Measurements from ENCODE around the gene TPRN.

TPRN gene

DNA sequence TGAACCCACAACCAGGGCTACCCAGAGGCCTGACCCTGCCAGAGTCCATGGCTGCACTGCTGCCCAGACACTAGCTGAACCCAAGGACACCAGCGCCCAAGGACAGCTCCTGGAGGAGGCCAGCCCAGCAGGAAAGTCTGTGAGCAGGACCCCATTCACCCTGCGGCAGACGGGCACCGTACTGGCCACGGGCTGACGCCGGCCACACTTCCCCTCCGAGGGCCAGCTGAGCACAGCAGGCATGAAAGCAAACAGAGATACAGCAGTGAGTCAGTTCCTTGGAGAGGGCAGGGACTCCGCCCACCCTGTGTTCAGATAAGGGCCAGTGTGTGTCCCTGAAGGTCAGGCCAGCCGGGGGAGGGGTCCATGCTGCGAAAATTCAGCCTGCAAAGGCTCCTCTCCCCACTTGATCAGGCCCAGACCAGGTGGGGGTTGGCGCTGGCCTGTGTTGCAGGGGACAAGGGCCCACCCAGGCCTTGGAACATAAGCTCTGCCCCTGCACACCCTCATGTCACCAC lies 18.3 kb upstream of the TPRN start:
- no peak overlapping the region for H3K9ac ChIP-seq (ENCODE audit: low read depth, low read length)
- no peak overlapping the region for H3K4me3 ChIP-seq (ENCODE audit: low read depth, low read length)
- H3K27me3 ChIP-seq (ENCODE audit: control insufficient read depth, insufficient read depth, low read length), result no peaks in the 10 kb centered on the region
- H3K4me1 ChIP-seq (ENCODE audit: control insufficient read depth, insufficient read depth, low read length), result no peaks in the 10 kb centered on the region
- H3K9me3 ChIP-seq (ENCODE audit: control insufficient read depth, insufficient read depth, low read length), result no peaks in the 10 kb centered on the region
- H3K36me3 ChIP-seq (ENCODE audit: control insufficient read depth, insufficient read depth, low read length), result peaks cover 23% of the 10 kb centered on the region

GRCh38 chr9:137218212-137218753 lies 17.7 kb upstream of the TPRN start:
- H3K36me3 ChIP-seq (ENCODE audit: control insufficient read depth, insufficient read depth, low read length), result peaks cover 28% of the 10 kb centered on the region

GRCh38 chr9:137217276-137218211 lies 17.0 kb upstream of the TPRN start:
- peaks cover 32% of the 10 kb centered on the region for H3K36me3 ChIP-seq (ENCODE audit: control insufficient read depth, insufficient read depth, low read length)

More at GRCh38 chr9:137218212-137218753, 17.7 kb upstream of the TPRN start:
- no peaks in the 10 kb centered on the region for H3K4me1 ChIP-seq (ENCODE audit: control insufficient read depth, insufficient read depth, low read length)
- no peaks in the 10 kb centered on the region for H3K27me3 ChIP-seq (ENCODE audit: control insufficient read depth, insufficient read depth, low read length)
- H3K9me3 ChIP-seq (ENCODE audit: control insufficient read depth, insufficient read depth, low read length), result no peaks in the 10 kb centered on the region
- H3K9ac ChIP-seq (ENCODE audit: low read depth, low read length), result no peak overlapping the region
- H3K4me3 ChIP-seq (ENCODE audit: low read depth, low read length), result no peak overlapping the region

GRCh38 chr9:137216188-137216965 lies 15.8 kb upstream of the TPRN start:
- H3K9ac ChIP-seq (ENCODE audit: low read depth, low read length), result no peak overlapping the region
- H3K4me3 ChIP-seq (ENCODE audit: low read depth, low read length), result no peak overlapping the region
- H3K36me3 ChIP-seq (ENCODE audit: control insufficient read depth, insufficient read depth, low read length), result peaks cover 35% of the 10 kb centered on the region
- H3K27me3 ChIP-seq (ENCODE audit: control insufficient read depth, insufficient read depth, low read length), result no peaks in the 10 kb centered on the region
- no peaks in the 10 kb centered on the region for H3K9me3 ChIP-seq (ENCODE audit: control insufficient read depth, insufficient read depth, low read length)
- no peaks in the 10 kb centered on the region for H3K4me1 ChIP-seq (ENCODE audit: control insufficient read depth, insufficient read depth, low read length)

More at GRCh38 chr9:137217276-137218211, 17.0 kb upstream of the TPRN start:
- Histone ChIP-seq H3K27me3 (ENCODE audit: control insufficient read depth, insufficient read depth, low read length) (no peaks in the 10 kb centered on the region), H3K9ac (ENCODE audit: low read depth, low read length) (no peak overlapping the region), H3K4me3 (ENCODE audit: low read depth, low read length) (no peak overlapping the region), H3K9me3 (ENCODE audit: control insufficient read depth, insufficient read depth, low read length) (no peaks in the 10 kb centered on the region), H3K4me1 (ENCODE audit: control insufficient read depth, insufficient read depth, low read length) (no peaks in the 10 kb centered on the region)

DNA sequence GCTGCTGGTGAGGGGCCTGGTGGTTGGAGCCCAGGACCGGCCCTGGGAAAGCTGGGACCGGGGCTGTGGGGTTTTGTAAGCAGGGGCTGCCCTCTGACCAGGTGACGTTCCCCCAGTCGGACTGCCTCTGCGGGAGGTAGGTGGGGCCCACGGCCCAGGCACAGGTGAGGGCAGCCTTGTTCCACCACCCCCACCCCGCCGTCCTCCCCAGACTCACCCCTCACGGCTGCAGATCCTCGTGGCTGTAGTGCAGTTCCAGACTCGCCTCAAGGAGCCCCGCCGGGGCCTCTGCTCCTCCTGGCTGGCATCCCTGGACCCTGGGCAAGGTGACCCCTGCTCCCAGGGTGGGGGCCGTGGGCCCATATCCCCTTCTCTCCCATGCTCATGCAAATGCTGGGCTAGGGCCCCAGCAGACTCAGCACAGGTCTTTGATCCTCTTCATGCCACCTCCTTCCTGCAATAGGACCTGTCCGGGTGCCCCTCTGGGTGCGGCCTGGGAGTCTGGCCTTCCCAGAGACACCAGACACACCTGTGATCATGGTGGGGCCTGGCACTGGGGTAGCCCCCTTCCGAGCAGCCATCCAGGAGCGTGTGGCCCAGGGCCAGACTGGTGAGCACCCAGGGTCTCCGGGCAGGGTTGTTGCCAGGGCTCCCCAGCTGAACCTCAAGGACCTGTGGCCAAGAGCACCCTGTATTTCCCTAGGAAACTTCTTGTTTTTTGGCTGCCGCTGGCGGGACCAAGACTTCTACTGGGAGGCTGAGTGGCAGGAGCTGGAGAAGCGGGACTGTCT lies 14.8 kb upstream of the TPRN start:
- Histone ChIP-seq H3K4me1 (ENCODE audit: control insufficient read depth, insufficient read depth, low read length) (no peaks in the 10 kb centered on the region), H3K27me3 (ENCODE audit: control insufficient read depth, insufficient read depth, low read length) (no peaks in the 10 kb centered on the region), H3K4me3 (ENCODE audit: low read depth, low read length) (no peak overlapping the region), H3K36me3 (ENCODE audit: control insufficient read depth, insufficient read depth, low read length) (peaks cover 35% of the 10 kb centered on the region), H3K9me3 (ENCODE audit: control insufficient read depth, insufficient read depth, low read length) (no peaks in the 10 kb centered on the region), H3K9ac (ENCODE audit: low read depth, low read length) (no peak overlapping the region)

DNA sequence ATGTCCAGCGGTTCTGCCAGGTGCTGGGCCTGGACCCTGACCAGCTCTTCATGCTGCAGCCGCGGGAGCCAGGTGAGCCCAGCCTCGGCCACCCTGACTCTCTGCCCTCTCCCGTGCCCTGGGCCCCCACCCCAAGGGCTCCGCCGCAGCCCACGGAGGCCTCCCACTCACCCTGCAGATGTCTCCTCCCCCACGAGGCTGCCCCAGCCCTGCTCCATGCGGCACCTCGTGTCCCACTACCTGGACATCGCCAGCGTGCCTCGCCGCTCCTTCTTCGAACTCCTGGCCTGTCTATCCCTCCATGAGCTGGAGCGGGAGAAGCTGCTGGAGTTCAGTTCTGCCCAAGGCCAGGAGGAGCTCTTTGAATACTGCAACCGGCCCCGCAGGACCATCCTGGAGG lies 14.1 kb upstream of the TPRN start:
- peaks cover 35% of the 10 kb centered on the region for H3K36me3 ChIP-seq (ENCODE audit: control insufficient read depth, insufficient read depth, low read length)
- no peak overlapping the region for H3K9ac ChIP-seq (ENCODE audit: low read depth, low read length)
- H3K27me3 ChIP-seq (ENCODE audit: control insufficient read depth, insufficient read depth, low read length), result no peaks in the 10 kb centered on the region
- H3K4me3 ChIP-seq (ENCODE audit: low read depth, low read length), result no peak overlapping the region
- no peaks in the 10 kb centered on the region for H3K9me3 ChIP-seq (ENCODE audit: control insufficient read depth, insufficient read depth, low read length)
- H3K4me1 ChIP-seq (ENCODE audit: control insufficient read depth, insufficient read depth, low read length), result no peaks in the 10 kb centered on the region

- Histone ChIP-seq H3K9ac (ENCODE audit: low read depth, low read length) (no peak overlapping the region), H3K4me1 (ENCODE audit: control insufficient read depth, insufficient read depth, low read length) (no peaks in the 10 kb centered on the region), H3K27me3 (ENCODE audit: control insufficient read depth, insufficient read depth, low read length) (no peaks in the 10 kb centered on the region), H3K36me3 (ENCODE audit: control insufficient read depth, insufficient read depth, low read length) (peaks cover 41% of the 10 kb centered on the region), H3K4me3 (ENCODE audit: low read depth, low read length) (no peak overlapping the region), H3K9me3 (ENCODE audit: control insufficient read depth, insufficient read depth, low read length) (no peaks in the 10 kb centered on the region)
Observed at GRCh38 chr9:137213160-137214060, 12.9 kb upstream of the TPRN start.

GRCh38 chr9:137212520-137212919 lies 12.0 kb upstream of the TPRN start:
- Histone ChIP-seq H3K4me1 (ENCODE audit: control insufficient read depth, insufficient read depth, low read length) (no peaks in the 10 kb centered on the region), H3K9me3 (ENCODE audit: control insufficient read depth, insufficient read depth, low read length) (no peaks in the 10 kb centered on the region), H3K27me3 (ENCODE audit: control insufficient read depth, insufficient read depth, low read length) (no peaks in the 10 kb centered on the region), H3K36me3 (ENCODE audit: control insufficient read depth, insufficient read depth, low read length) (peaks cover 41% of the 10 kb centered on the region), H3K9ac (ENCODE audit: low read depth, low read length) (no peak overlapping the region), H3K4me3 (ENCODE audit: low read depth, low read length) (no peak overlapping the region)

DNA sequence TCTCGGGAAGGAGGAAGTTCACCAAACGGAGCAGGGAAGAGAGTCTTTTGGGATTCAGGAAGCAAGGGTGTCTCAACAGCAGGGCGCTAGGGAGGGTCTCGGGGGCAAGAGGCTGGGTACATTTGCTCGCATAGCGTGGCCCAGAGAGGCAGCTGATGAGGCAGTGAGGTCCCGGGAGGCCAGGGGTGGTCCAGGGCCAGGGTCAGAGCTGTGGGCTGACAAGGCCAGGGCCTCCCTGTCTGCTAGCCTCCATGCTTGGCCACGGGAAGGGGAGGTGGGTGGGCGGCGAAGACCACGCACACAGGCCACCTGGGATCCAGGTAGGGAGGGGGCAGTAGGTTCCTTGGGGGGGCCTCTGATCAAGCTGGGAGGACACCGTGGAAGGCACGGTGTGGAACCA lies 11.0 kb upstream of the TPRN start:
- Histone ChIP-seq H3K9me3 (ENCODE audit: control insufficient read depth, insufficient read depth, low read length) (no peaks in the 10 kb centered on the region), H3K36me3 (ENCODE audit: control insufficient read depth, insufficient read depth, low read length) (peaks cover 42% of the 10 kb centered on the region), H3K4me3 (ENCODE audit: low read depth, low read length) (no peak overlapping the region), H3K4me1 (ENCODE audit: control insufficient read depth, insufficient read depth, low read length) (no peaks in the 10 kb centered on the region), H3K27me3 (ENCODE audit: control insufficient read depth, insufficient read depth, low read length) (no peaks in the 10 kb centered on the region), H3K9ac (ENCODE audit: low read depth, low read length) (no peak overlapping the region)

DNA sequence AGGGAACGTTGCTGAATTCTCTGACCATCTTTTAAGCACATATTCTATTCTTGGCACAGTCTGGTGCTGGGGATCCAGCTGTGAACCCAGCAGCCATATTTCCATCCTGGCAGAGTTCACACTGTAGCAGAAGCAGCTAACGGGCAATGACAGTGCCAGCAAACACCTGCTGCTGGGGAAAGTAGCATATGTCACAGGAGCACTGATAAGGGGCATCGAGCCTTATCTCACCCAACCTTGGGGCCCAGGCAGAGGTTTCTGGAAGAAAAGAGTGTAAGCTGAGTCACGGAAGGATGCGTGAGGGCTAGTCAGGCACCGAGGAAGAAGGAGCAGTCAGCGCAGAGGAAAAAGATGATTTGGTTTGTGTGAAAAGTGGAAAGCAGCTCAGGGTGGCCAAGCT lies 6.1 kb upstream of the TPRN start:
- Histone ChIP-seq H3K4me1 (ENCODE audit: control insufficient read depth, insufficient read depth, low read length) (peaks cover 3% of the 10 kb centered on the region), H3K4me3 (ENCODE audit: low read depth, low read length) (peak overlapping the region; percentile 98), H3K9ac (ENCODE audit: low read depth, low read length) (no peak overlapping the region), H3K27me3 (ENCODE audit: control insufficient read depth, insufficient read depth, low read length) (no peaks in the 10 kb centered on the region), H3K36me3 (ENCODE audit: control insufficient read depth, insufficient read depth, low read length) (peaks cover 11% of the 10 kb centered on the region), H3K9me3 (ENCODE audit: control insufficient read depth, insufficient read depth, low read length) (no peaks in the 10 kb centered on the region)
